ENCODE measurements around the gene KRT26. TPM values are rescaled to one million over a fixed set of nuclear protein-coding genes. Genes with fewer than 3 reads are reported as not detected.

The KRT26 gene
- total and polyA plus RNA-seq, 2 of the 4 experiments (the other 2 are of a cell fraction): not detected

GRCh38 chr17:40795019-40795667, 23.1 kb upstream of the KRT26 start:
- Histone ChIP-seq H4K8ac (ENCODE audit: low read depth in 2 of 2, low read length in 2 of 2) (no peak overlapping the region), H3K27me3 (ENCODE audit: control insufficient read depth, insufficient read depth, low read length) (peaks cover 41% of the 10 kb centered on the region), H3K79me1 (ENCODE audit: low read depth in 1 of 2, low read length in 2 of 2) (no peaks in the 10 kb centered on the region), H3K4me2 (ENCODE audit: low read depth, low read length) (no peak overlapping the region), H3K27ac (ENCODE audit: insufficient read depth, low read length) (no peak overlapping the region), H4K20me1 (ENCODE audit: insufficient read depth, low read length) (no peaks in the 10 kb centered on the region), H3K4me3 (ENCODE audit: insufficient read depth, low read depth, low read length) (no peak overlapping the region), H2AK5ac (ENCODE audit: low read depth, low read length) (no peak overlapping the region), H4K91ac (ENCODE audit: insufficient read depth, low read depth, low read length) (no peak overlapping the region), H2BK20ac (ENCODE audit: low read depth, low read length) (no peak overlapping the region), H3K18ac (ENCODE audit: low read depth, low read length) (no peak overlapping the region), H4K5ac (ENCODE audit: low read depth, low read length) (no peak overlapping the region), H3K9me1 (ENCODE audit: insufficient read depth, low read length) (no peaks in the 10 kb centered on the region), H3K4me1 (ENCODE audit: control insufficient read depth, insufficient read depth, low read length) (no peaks in the 10 kb centered on the region), H3K56ac (ENCODE audit: extremely low read depth, insufficient read depth, low read length) (no peak overlapping the region), H2BK120ac (ENCODE audit: low read depth, low read length) (no peak overlapping the region), H2BK5ac (ENCODE audit: low read depth, low read length, poor library complexity, severe bottlenecking) (no peak overlapping the region), H2AFZ (replicated peaks; ENCODE audit: low read length, poor library complexity) (no peak overlapping the region), H3K9me3 (ENCODE audit: control insufficient read depth, insufficient read depth, low read length) (no peaks in the 10 kb centered on the region), H2AK9ac (replicated peaks; ENCODE audit: low read depth, low read length, poor library complexity) (no peak overlapping the region), H3K36me3 (ENCODE audit: control insufficient read depth, insufficient read depth, low read length) (no peaks in the 10 kb centered on the region), H3K4ac (ENCODE audit: low read depth, low read length) (no peak overlapping the region), H3K9ac (ENCODE audit: low read depth, low read length) (no peak overlapping the region), H3K14ac (replicated peaks; ENCODE audit: low read depth, low read length) (no peak overlapping the region), H2BK15ac (ENCODE audit: low read depth, low read length) (no peak overlapping the region), H3K23ac (ENCODE audit: low read depth, low read length) (no peak overlapping the region)
- no peak for DNase-seq
- ATAC-seq (ENCODE audit: low read depth): no peak
- intact Hi-C loops (cut with micrococcal nuclease): loop anchor here (10.0 kb wide), 1 partner anchor 430 kb away; the partner anchor contains the start of gene GJD3
- CTCF ChIA-PET: no interaction called here
- TF ChIP-seq RFX5 (IDR thresholded peaks at IDR 0.05; ENCODE audit: low read depth, low read length) (no peak), MXI1 (IDR thresholded peaks at IDR 0.05; ENCODE audit: borderline replicate concordance, low read depth, low read length) (no peak), POLR2A (IDR thresholded peaks at IDR 0.05; ENCODE audit: low read depth, low read length) (no peak), ELK1 (IDR thresholded peaks at IDR 0.05; ENCODE audit: borderline replicate concordance, low read depth, low read length) (no peak), CHD1 (IDR thresholded peaks at IDR 0.05; ENCODE audit: low read depth, low read length) (no peak), USF2 (IDR thresholded peaks at IDR 0.05; ENCODE audit: low read depth, low read length) (no peak), BHLHE40 (IDR thresholded peaks at IDR 0.05; ENCODE audit: low read depth, low read length) (no peak)
- no CpG with 5 or more reads among the region's 10 CpGs for WGBS, 2 experiments (ENCODE audit: extremely low coverage in 2 of 2, insufficient read length in 1 of 2)
- in situ Hi-C loops (cut with MboI; ENCODE audit: low sequenced_read_pairs): loop anchor here (25.0 kb wide), 1 partner anchor 433 kb away; the partner anchor contains the start of gene GJD3
- BruUV-seq (replicated peaks): no TSS peak
- dilution Hi-C loops (cut with HindIII; ENCODE audit: low sequenced_read_pairs, unreplicated experiment): no loop called here
- POLR2A ChIA-PET (ENCODE audit: unreplicated experiment): no interaction called here
